ENCODE measurements around the gene NKX6-2. TPM values are rescaled to one million over a fixed set of nuclear protein-coding genes. Genes with fewer than 3 reads are reported as not detected.
"Not testable (repeated sequence)": the region's sequence is repeated elsewhere in the genome, so short reads cannot be mapped to it uniquely, and the experiment has no call there.

The NKX6-2 gene
- total RNA-seq, 4 donors from 2014 or later, result not detected

- H3K4me3 ChIP-seq, result no peak overlapping the region
- whole genome bisulfite sequencing, 2 donors (ENCODE audit: low coverage in 1 of 2), result no CpG with 5 or more reads among the region's 19 CpGs
- no peak for ATAC-seq
- TF ChIP-seq POLR2A (IDR thresholded peaks at IDR 0.05) (no peak), POLR2AphosphoS5 (IDR thresholded peaks at IDR 0.05) (no peak), EP300 (IDR thresholded peaks at IDR 0.05) (no peak)
- TF ChIP-seq, protein P1, sequence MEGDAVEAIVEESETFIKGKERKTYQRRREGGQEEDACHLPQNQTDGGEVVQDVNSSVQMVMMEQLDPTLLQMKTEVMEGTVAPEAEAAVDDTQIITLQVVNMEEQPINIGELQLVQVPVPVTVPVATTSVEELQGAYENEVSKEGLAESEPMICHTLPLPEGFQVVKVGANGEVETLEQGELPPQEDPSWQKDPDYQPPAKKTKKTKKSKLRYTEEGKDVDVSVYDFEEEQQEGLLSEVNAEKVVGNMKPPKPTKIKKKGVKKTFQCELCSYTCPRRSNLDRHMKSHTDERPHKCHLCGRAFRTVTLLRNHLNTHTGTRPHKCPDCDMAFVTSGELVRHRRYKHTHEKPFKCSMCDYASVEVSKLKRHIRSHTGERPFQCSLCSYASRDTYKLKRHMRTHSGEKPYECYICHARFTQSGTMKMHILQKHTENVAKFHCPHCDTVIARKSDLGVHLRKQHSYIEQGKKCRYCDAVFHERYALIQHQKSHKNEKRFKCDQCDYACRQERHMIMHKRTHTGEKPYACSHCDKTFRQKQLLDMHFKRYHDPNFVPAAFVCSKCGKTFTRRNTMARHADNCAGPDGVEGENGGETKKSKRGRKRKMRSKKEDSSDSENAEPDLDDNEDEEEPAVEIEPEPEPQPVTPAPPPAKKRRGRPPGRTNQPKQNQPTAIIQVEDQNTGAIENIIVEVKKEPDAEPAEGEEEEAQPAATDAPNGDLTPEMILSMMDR (IDR thresholded peaks at IDR 0.05), result no peak
- peaks cover 0 to 59% of the 10 kb centered on the region in 2 donors for H3K36me3 ChIP-seq
- H3K27ac ChIP-seq, result peak overlapping the region in 1 of 4 donors; percentile 54
- H3K4me1 ChIP-seq, result peaks cover 0 to 35% (median 0%) of the 10 kb centered on the region in 3 donors
- H3K9me3 ChIP-seq, result no peaks in the 10 kb centered on the region
- H3K27me3 ChIP-seq, result no peaks in the 10 kb centered on the region
Measured at GRCh38 chr10:132744839-132745238, 41.1 kb downstream of the NKX6-2 start.

GRCh38 chr10:132743925-132744490 lies 41.9 kb downstream of the NKX6-2 start:
- no peak for ATAC-seq
- H3K4me3 ChIP-seq, result no peak overlapping the region
- peaks cover 0 to 58% of the 10 kb centered on the region in 2 donors for H3K36me3 ChIP-seq
- 91% methylated on average over 11 of the region's 18 CpGs; no CpG with 5 or more reads in 1 of the 2 donors for WGBS, 2 donors (ENCODE audit: low coverage in 1 of 2)
- H3K27me3 ChIP-seq, result no peaks in the 10 kb centered on the region
- no peaks in the 10 kb centered on the region for H3K9me3 ChIP-seq
- TF ChIP-seq EP300 (IDR thresholded peaks at IDR 0.05), result no peak
- no peak for TF ChIP-seq POLR2AphosphoS5 (IDR thresholded peaks at IDR 0.05)
- no peak for TF ChIP-seq POLR2A (IDR thresholded peaks at IDR 0.05)
- TF ChIP-seq, protein P1 (IDR thresholded peaks at IDR 0.05), result no peak
- H3K27ac ChIP-seq, result no peak overlapping the region
- peaks cover 0 to 35% (median 0%) of the 10 kb centered on the region in 3 donors for H3K4me1 ChIP-seq

- 60 to 75% methylated on average over 1 to 7 of the region's 30 CpGs for WGBS, 2 donors (ENCODE audit: low coverage in 1 of 2)
- ATAC-seq, result not testable (repeated sequence)
Measured at GRCh38 chr10:132743196-132743924, 42.6 kb downstream of the NKX6-2 start.

GRCh38 chr10:132742837-132743194 lies 43.1 kb downstream of the NKX6-2 start:
- Histone ChIP-seq H3K4me1 (peaks cover 0 to 31% (median 0%) of the 10 kb centered on the region in 3 donors), H3K36me3 (peaks cover 0 to 58% of the 10 kb centered on the region in 2 donors), H3K27me3 (no peaks in the 10 kb centered on the region), H3K9me3 (no peaks in the 10 kb centered on the region), H3K4me3 (no peak overlapping the region), H3K27ac (no peak overlapping the region)
- TF ChIP-seq POLR2AphosphoS5 (IDR thresholded peaks at IDR 0.05) (no peak), POLR2A (IDR thresholded peaks at IDR 0.05) (no peak), EP300 (IDR thresholded peaks at IDR 0.05) (no peak)
- TF ChIP-seq, protein P1 (IDR thresholded peaks at IDR 0.05), result no peak
- WGBS, 2 donors (ENCODE audit: low coverage in 1 of 2), result 75 to 79% methylated on average over 3 to 8 of the region's 12 CpGs
- no peak for ATAC-seq

More at GRCh38 chr10:132743196-132743924, 42.6 kb downstream of the NKX6-2 start:
- not testable (repeated sequence) for H3K27ac ChIP-seq, H3K9me3 ChIP-seq, H3K27me3 ChIP-seq, H3K4me3 ChIP-seq
- H3K4me1 ChIP-seq, result peaks cover 0 to 35% (median 0%) of the 10 kb centered on the region in 3 donors
- H3K36me3 ChIP-seq, result peaks cover 0 to 57% of the 10 kb centered on the region in 2 donors

DNA sequence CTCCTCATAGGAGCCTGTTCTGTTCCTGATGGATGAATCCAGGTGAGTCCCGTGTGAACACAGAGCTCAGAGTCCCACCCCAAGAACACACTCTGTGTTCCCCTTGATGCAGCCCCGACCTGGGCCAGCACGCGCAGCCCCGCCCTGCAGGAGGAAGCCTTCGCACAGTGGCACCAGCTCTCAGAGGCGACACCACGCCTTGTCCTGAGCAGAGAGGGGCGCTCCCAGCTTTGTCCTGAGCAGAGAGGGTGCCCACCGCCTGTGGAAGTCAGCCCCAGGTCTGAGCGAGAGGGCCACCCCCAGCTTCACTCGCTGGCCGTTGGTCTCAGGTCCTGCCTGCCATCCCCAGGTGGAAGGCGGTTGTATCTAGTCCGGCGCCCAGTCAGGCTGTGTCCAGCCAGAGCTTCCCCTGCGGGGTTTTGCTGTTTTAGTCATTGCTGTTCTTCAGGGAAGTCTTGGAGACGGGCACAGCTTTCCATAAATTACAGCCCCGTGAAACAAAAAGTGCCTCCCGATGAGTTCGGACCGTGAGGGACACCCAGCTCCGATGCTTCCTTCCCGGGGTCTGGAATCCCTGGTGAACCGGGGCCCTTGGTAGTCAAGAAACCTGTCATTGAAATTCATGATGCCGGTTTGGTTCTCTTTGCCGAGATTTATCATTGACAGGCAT lies 43.6 kb downstream of the NKX6-2 start:
- no peak for ATAC-seq
- TF ChIP-seq, protein P1 (IDR thresholded peaks at IDR 0.05), result no peak
- TF ChIP-seq EP300 (IDR thresholded peaks at IDR 0.05) (no peak), POLR2A (IDR thresholded peaks at IDR 0.05) (no peak), POLR2AphosphoS5 (IDR thresholded peaks at IDR 0.05) (no peak)
- H3K36me3 ChIP-seq, result peaks cover 0 to 58% of the 10 kb centered on the region in 2 donors
- no peak overlapping the region for H3K4me3 ChIP-seq
- H3K4me1 ChIP-seq, result peaks cover 0 to 28% (median 0%) of the 10 kb centered on the region in 3 donors
- no peaks in the 10 kb centered on the region for H3K9me3 ChIP-seq
- H3K27ac ChIP-seq, result no peak overlapping the region
- no peaks in the 10 kb centered on the region for H3K27me3 ChIP-seq
- 89 to 91% methylated on average over 4 to 13 of the region's 27 CpGs for WGBS, 2 donors (ENCODE audit: low coverage in 1 of 2)

All from gastroesophageal sphincter (tissue), 4 donors.